H54 (cell line): ENCODE results near the gene GHRH.

ENCODE experiments used
- DNase-seq: peaks from one replicate; pipeline ENCODE4 v3.0.0; 2011; ENCODE audit warnings: low spot score, mixed read lengths; ENCODE audit not compliant: insufficient read length
- FAIRE-seq: peaks from 3 replicates; lab custom pipeline; 2011; peaks lifted over from hg19 to GRCh38; lab: Jason Lieb, UNC
- POLR2A ChIP-seq: IDR thresholded peaks from 2 replicates; pipeline ENCODE4 v1.6.1; 2011; ENCODE audit warnings: low read depth, mild to moderate bottlenecking, low read length

Gene GHRH

DNA sequence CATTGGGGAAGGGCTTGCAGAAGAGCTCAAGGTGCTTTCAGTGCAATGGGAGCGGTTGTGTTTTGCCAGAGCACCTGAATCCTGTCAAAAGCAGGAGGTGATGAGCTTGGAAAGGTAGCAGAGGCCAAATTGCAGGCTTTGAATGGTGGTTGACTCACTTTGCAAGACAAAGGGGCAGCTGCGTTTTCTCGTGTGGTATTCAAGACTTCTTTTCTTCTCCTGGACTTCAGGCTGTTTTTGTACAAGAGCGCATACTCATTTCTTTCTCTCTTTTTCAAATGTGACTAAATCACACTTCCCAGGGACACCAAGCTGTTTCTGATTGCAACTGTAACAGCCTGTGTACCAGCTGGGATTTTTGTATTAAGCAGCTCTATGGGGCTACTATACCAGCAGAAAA, 32.3 kb downstream of the GHRH start:
- no peak for DNase-seq
- no peak for FAIRE-seq
- TF ChIP-seq POLR2A: no peak

DNA sequence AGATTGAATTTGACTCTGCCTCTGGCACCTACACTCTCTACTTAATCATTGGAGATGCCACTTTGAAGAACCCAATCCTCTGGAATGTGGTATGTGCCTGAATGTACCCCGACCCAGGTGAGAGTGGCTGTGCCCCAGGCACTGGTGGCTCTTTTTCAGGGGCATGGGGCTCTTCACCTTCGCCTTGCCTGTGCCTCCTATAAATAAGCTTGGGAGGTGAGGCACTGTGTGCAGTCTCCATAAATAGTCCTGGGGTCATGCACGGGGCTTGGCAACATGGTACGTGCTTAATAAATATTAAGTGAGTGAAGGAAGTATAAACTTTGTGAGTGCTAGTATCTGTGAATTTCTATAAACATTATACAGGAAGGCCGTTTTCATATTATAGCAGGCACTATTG, 33.0 kb downstream of the GHRH start:
- no peak for DNase-seq
- no peak for FAIRE-seq
- TF ChIP-seq POLR2A: no peak

DNA sequence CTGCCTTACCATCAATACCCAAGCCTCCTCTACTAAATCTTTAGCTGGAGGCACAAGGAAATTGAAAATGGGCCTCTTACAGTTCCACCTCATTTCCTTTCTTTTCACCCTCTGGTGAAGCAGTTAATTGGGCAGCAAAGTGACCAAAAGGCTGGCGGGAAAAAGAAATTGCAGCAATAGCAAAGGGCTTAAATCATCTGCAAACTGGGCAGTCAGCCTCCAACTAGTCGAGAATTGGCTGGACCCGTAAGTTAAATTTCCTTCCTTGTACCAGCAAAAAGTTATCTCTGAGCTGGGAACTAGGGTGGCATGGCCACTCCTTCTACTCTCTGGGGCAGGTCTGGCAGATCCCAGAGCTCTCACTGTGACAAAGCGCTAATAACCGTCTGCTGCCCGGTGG, 33.5 kb downstream of the GHRH start:
- no peak for TF ChIP-seq POLR2A
- no peak for DNase-seq
- no peak for FAIRE-seq

DNA sequence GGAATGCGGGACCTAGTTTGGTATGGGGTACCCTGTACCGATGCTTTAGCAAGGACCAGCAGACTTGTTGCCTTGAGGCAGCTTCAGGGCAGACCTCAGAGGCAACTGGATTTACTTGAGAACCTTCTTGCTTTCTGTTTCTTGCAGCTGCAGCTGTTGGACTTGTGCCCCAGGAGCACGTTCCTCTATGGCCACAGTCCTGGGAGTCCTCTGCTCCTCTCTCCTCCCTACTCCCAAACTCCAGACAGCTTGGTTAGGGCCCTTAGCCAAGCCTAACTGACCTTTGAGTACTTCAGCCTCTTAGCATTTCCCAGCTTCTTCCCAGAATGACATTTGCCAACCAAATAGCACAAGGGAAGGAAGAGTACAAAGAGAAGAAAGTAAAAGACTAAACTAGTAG, 34.7 kb downstream of the GHRH start:
- TF ChIP-seq POLR2A: no peak
- FAIRE-seq (no peak), DNase-seq (no peak)

DNA sequence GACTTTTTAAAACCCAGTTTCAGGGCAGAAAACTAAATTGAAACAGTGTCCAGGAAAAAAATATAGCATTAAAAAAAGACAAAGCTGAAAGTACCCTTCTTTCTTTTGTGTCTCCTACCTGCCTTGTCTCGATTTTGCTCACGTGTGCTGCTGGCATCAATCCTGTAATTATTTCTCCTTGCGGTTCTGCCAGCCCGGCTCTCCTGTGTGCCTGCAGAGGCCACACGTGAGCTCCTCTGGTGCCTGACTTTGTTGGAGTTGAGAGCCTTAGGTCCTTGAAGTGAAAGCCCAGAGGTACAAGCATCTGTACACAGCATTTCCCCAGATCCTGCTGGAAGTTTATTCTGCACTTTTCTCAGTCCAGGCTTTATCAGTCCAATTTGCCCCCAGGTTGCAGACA, 36.5 kb downstream of the GHRH start:
- DNase-seq: no peak
- FAIRE-seq: no peak
- no peak for TF ChIP-seq POLR2A

DNA sequence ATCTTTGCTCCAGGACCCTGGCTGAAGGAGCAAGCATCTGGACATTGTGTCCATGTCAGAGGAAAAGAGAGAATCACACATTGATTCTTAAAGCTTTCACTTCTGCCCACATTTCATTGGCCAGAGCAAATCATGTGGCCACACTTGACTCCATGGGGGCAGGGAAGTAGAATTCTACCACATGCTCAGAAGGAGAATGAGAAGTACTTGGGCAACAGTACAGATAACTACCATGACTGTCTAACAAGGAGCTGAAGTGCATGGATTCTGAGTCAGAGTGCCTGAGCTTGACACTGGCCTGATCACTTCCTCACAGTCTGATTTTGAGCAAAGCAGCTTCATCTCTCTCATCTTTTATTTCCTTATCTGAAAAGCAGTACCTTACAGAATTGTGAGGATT, 38.6 kb downstream of the GHRH start:
- FAIRE-seq (peak; percentile 43), DNase-seq (peak; percentile 52)
- TF ChIP-seq POLR2A: no peak

DNA sequence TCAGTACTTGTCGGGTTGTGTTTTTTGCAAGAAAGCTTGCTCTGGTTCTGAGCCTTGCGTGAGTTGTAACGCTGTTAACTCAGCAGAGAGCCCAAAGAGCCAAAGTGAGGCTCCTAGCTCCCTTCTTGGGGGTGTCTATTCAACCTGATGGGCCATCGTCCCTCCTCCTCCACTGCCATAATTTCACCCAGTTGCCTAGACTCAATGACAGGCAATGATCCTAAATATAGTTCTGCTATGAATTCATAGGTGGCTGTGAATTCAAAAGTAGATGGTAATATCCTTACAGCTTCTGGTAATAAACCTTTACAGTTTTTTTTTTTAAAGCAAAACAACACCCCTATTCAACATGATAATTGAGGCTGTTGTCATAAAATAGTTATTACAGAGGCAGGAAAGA, 39.5 kb downstream of the GHRH start:
- TF ChIP-seq POLR2A: no peak
- DNase-seq: no peak
- no peak for FAIRE-seq

DNA sequence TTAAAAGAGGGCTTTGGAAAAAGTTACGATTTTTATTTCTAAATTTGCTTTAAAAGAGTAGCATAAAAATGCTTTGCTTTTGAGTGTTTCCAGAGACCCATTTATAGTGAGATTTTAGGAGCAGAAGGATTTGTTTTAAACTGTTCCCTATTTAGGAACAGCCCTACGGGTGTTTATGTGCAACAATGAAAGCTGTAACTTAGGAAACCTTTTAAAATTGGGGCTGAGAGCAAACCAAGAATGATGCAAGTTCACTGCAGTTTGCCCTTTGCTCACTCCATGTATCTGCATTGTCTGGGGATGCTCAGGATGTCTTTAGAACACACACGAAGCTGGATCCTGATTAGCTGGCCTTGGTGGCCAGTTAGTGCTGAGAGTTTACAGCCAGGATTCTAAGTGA, 40.9 kb downstream of the GHRH start:
- no peak for TF ChIP-seq POLR2A
- DNase-seq (no peak), FAIRE-seq (no peak)

DNA sequence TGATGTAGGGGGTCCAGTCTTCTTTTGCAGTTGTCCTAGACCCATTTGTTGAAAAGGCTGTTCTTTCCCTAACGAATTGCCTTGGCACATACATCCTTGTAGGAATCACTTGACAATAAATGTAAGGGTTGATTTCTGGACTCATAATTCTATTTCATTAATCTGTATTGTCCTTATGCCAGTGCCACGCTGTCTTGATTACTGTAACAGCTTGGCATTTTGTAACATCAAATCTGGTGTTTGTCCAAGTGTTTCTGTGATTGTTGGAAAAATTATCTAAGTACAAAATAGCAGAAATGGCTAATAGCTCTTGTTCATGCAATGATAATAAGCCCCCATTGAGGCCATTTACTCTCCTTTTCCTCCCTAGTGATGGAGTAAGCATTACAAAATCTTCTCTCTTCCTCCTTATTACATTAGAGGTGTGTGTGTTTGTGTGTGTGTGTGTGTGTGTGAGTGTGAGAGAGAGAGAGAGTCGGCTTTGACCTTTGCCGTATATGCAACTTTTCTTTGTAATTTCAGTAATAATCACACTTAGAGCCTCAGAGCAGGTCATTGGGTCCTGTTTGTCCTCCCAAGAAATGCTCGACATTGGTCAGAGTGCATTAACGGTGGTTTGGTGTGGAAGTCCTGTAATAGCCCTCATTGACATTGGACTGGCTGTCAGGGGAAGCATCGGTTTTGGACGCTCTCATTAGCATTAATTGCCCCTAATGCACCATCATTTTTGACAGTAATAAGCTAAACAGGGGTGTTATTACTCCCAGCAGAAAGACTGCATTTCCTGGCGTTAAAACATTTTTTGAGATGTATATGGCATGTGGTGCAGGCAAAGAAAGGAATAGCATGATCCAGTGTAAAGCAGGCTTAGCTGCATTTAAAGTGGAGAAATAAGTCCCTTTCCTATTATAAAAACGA, 41.6 kb downstream of the GHRH start:
- no peak for TF ChIP-seq POLR2A
- FAIRE-seq: no peak

DNA sequence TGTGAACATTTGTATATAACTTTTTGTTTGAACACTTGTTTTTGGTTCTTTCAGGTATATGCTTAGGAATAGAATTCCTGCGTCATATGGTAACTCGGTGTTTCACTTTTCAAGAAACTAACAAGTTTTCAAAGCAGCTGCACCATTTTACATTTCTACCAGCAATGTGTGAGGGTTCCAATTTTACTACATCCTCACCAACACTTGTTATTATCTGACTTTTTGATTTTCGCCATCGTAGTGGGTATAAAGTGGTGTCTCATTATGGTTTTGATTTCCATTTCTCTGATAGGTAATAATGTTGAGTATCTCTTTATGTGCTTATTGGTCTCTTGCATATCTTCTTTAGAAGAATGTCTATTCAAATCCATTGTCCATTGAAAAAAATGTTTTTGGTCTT, 42.6 kb downstream of the GHRH start:
- TF ChIP-seq POLR2A: no peak
- FAIRE-seq (no peak), DNase-seq (no peak)

More for the DNA sequence above, 41.6 kb downstream of the GHRH start:
- no peak for DNase-seq

DNA sequence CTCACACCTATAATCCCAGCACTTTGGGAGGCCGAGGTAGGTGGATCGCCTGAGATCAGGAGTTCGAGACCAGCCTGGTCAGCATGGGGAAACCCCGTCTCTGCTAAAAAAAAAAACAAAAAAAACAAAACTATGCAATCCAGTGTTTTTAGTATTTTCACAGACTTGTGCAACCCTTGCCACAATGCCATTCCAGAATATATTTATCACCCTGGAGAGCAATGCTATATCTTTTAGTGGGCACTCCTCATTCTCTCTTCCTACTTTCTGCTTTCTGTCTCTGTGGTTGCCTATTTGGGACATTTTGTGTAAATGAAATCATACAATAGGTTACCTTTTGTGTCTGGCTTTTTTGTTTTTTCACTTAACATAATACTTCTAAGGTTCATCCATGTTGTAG, 43.2 kb downstream of the GHRH start:
- no peak for TF ChIP-seq POLR2A
- DNase-seq (no peak), FAIRE-seq (no peak)

DNA sequence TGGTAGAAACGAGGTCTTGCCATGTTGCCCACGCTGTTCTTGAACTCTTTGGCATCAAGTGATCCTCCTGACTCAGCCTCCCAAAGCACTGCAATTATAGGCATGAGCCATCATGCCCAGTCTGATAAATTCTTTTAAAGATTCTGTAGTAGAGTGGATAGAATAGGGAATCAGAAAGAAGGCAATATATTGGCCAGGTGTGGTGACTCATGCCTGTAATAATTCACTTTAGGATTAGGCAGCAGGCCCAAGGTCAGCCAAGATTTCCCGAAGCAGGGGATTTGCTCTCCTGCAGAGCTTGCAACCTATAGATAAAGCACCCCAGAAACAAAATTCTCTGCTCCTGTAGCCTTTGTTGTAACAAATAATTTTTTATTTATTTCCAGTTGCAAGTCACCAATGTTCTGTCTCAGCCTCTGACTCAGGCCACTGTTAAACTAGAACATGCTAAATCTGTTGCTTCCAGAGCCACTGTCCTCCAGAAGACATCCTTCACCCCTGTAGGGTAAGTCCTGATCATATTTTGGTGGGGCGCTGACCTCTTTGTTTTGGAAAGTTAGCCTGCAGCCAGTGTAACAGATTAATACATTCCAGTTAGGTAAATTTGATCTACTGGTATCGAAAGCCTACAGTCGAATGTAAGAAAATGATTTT, 51.8 kb downstream of the GHRH start:
- FAIRE-seq (no peak), DNase-seq (no peak)
- TF ChIP-seq POLR2A: no peak

DNA sequence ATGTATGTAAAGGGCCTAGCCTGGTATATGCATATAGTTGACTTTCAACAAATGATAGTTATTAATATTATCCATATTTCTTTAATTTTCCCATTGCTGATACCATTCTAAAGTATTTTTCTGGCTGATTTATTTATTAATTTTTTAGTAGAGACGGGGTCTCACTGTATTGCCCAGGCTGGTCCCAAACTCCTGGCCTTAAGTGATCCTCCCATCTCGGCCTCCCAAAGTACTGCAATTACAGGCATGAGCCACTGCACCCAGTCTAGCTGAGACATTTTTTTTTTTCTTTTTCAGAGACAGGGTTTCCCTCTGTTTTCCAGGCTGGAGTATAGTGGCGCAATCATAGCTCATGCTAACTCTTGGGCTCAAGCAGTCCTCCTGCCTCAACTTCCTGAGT, 52.4 kb downstream of the GHRH start:
- FAIRE-seq (no peak), DNase-seq (no peak)

DNA sequence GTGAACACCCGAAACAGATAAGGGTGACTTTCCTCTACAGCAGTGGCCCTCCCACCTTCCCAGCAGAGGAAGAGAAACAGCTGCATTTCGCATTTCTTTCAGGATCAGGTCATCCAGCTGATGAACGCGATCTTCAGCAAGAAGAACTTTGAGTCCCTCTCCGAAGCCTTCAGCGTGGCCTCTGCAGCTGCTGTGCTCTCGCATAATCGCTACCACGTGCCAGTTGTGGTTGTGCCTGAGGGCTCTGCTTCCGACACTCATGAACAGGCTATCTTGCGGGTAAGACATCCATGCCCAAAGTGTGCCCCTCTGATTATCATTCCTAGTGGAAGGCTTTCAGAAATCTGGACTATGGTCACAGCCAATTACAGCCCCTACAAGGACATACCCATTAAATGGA, 54.4 kb downstream of the GHRH start:
- FAIRE-seq: no peak
- no peak for TF ChIP-seq POLR2A
- no peak for DNase-seq

More for the DNA sequence above, 52.4 kb downstream of the GHRH start:
- TF ChIP-seq POLR2A: no peak

DNA sequence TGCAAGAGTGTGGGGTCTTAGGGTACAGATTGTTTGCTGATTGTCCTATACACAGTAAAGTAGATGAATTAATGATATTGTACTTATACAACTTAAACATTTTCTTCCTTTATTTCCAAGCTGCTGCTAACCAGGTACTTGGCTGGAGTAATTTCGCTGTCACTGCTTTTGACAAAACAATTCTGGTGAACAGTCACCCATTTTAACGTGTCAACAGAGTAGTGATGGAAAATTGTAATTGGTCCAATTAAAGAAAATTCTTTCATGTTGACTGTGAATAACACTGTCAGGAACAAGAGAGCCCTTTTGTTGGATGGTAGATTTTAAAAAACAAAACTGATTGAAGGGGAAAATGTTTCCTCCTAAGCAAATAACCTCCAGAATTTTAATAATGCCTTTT, 55.8 kb downstream of the GHRH start:
- TF ChIP-seq POLR2A: no peak
- DNase-seq: no peak
- no peak for FAIRE-seq
